Heart right ventricle (tissue), 16 donors: ENCODE results near the gene YWHAH. TPM values are rescaled to one million over a fixed set of nuclear protein-coding genes. Genes with fewer than 3 reads are reported as not detected.
A peak's percentile ranks its signal among the peaks of the same experiment; 100 is the strongest.
"Not testable (repeated sequence)": the region's sequence is repeated elsewhere in the genome, so short reads cannot be mapped to it uniquely, and the experiment has no call there.

Source experiments
- ATAC-seq, 8 donors: fragments of 200-7000 bp; cut with Tn5 transposase; one replicate each; pipeline ENCODE4 v1.9.1; 2020; ENCODE audit warnings: mild to moderate bottlenecking in 8 of 8, moderate library complexity in 8 of 8, moderate number of reproducible peaks in 1 of 8
- DNase-seq, 2 donors: peaks; one replicate each; pipeline ENCODE4 v3.0.0-alpha.2; 2020
- H3K27ac ChIP-seq, 10 donors: fragments of 200-600 bp; sonication (generic) in 2 of 10; one replicate each; pipeline versions ENCODE4 v1.5.0 to v1.8.0; 2020 to 2022; ENCODE audit warnings: mild to moderate bottlenecking in 3 of 10
- H3K27me3 ChIP-seq, 7 donors: fragments of 200-600 bp; one replicate each; pipeline ENCODE4 v1.8.0; 2021 to 2022; ENCODE audit warnings: mild to moderate bottlenecking in 2 of 7
- H3K36me3 ChIP-seq, 9 donors: fragments of 200-600 bp; sonication (generic) in 1 of 9; one replicate each; pipeline versions ENCODE4 v1.5.0 to v1.8.0; 2020 to 2022; ENCODE audit warnings: mild to moderate bottlenecking in 2 of 9
- H3K4me1 ChIP-seq, 9 donors: fragments of 200-600 bp; sonication (generic) in 1 of 9; one replicate each; pipeline versions ENCODE4 v1.5.0 to v1.8.0; 2020 to 2022; ENCODE audit warnings: mild to moderate bottlenecking in 4 of 9
- H3K4me3 ChIP-seq, 10 donors: fragments of 200-600 bp; sonication (generic) in 2 of 10; one replicate each; pipeline versions ENCODE4 v1.5.0 to v1.8.0; 2020 to 2022; ENCODE audit warnings: mild to moderate bottlenecking in 7 of 10, moderate library complexity in 2 of 10
- H3K9me3 ChIP-seq, 11 donors: fragments of 200-600 bp in 10 of 11; sonication (generic) in 2 of 11; one replicate each; pipeline versions ENCODE4 v1.5.0 to v1.8.0; 2013 to 2022; ENCODE audit warnings: mild to moderate bottlenecking in 2 of 11, control low read depth in 1 of 11, moderate library complexity in 1 of 11
- WGBS, 2 donors: extraction: QIAGEN DNeasy Blood & Tissue Kit; methylation state at CpG; one replicate each; pipeline ENCODE4 v1.1.7; 2013; ENCODE audit warnings: inconsistent platforms in 1 of 2; 5-methylcytosine and 5-hydroxymethylcytosine counted together
- intact Hi-C, 10 donors: fragments of 100-400 bp; cut with DNase I; formaldehyde crosslinking; loops; one replicate each; pipeline versions ENCODE4 v1.11.1 to v1.14.2; 2022
- polyA plus RNA-seq, 2 donors: library from polyadenylated mRNA; stranded (reverse); fragments of 200-250 nt; gene quantifications; one replicate each; pipeline ENCODE4 v1.2.3, GENCODE V29; 2013
- total RNA-seq, 10 donors: library from RNA; stranded (reverse); fragmentation: NEBNext Ultra II Directional in 3 of 10; extraction: Animal tissue kit (Norgen Biotek cat#: 25700) in 3 of 10; gene quantifications; one replicate each; pipeline versions ENCODE4 v1.2.1 to v1.2.4, GENCODE V29; 2021 to 2023
- TF ChIP-seq, protein P1 (sequence below), 9 donors: fragments of 200-600 bp; sonication (generic) in 2 of 9; IDR thresholded peaks; one replicate each; pipeline versions ENCODE4 v1.5.0 to v1.8.0; 2021 to 2022; ENCODE audit warnings: antibody characterized with exemption in 9 of 9, mild to moderate bottlenecking in 5 of 9, moderate library complexity in 1 of 9
- donor health status: Arrhythmogenic right ventricular cardiomyopathy.
- donor health status: ischemic (EF 13 %, LVEDD 7.1; RV severe dilation, severe dysfunction).
- donor health status: healthy with polysubstance abuse.
- donor health status: DM: no; HTN: yes; CAD: no.
- donor health status: DM: no; HTN: no; CAD: no.
- donor health status: ischemic (EF 25% LVEDD 6.9; RV normal size, moderate dysfunction).
- donor health status: ischemic (EF 25% LVEDD 5.7; RV mildly dilated, moderate dysfunction).
- donor health status: healthy.
- donor health status: DM: yes; HTN: yes; CAD: no.
- donor health status: Ischemic cardiomyopathy.
- donor health status: ischemic (EF 35%, LVEDD 5.7; RV mildly dilated, moderate dysfunction).
- donor health status: nonischemic (EF 11% LVEDD 7.7; RV severe dilation, severe dysfunction).
- donor health status: DM: yes; HTN: yes; CAD: no.
- donor health status: PGD.
- donor health status: ischemic (EF 29% LVEDD 5.4; RV normal size, mild dysfunction).
- donor health status: nonischemic (EF 23%, LVEDD 6.1; RV moderate dilation, normal function).

The YWHAH gene
- total and polyA plus RNA-seq, 12 donors, result 38.8 to 115 (median 75.8) TPM

DNA sequence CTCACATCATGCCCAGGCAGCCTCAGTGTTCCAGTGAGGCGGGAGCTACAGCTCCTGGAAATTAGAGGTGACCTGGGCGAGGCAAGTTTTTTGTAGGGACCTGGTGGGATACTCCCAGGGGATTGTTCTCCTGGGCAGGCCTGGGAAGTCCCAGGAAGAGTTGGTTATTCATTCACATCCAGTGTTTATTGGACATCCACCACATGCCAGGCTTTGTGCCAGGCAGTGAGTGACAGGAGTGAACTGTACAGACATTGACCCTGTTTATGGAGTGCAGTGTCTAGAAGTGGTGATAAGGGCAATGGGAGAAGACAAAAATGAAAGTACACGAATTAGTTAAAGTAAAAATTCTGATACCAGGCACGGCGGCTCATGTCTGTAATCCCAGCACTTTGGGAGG is 29.4 kb downstream of the YWHAH start:
- intact Hi-C loops, result loop anchor here in 9 of 10 donors (5.0 to 10.0 kb wide), 9 partner anchors 229 to 501 kb away; partner anchors contain the start of genes FBXO7 (in 6 of the 9) and RFPL2 (in 5 of the 9)
- Histone ChIP-seq H3K9me3 (no peaks in the 10 kb centered on the region), H3K27ac (no peak overlapping the region), H3K4me1 (peaks cover 3 to 21% (median 11%) of the 10 kb centered on the region in 9 donors), H3K27me3 (no peaks in the 10 kb centered on the region), H3K36me3 (no peaks in the 10 kb centered on the region), H3K4me3 (no peak overlapping the region)
- ATAC-seq, result peak in 2 of 8 donors; percentile 30 to 50
- DNase-seq, result peak in 1 of 2 donors; percentile 41
- TF ChIP-seq, protein P1, sequence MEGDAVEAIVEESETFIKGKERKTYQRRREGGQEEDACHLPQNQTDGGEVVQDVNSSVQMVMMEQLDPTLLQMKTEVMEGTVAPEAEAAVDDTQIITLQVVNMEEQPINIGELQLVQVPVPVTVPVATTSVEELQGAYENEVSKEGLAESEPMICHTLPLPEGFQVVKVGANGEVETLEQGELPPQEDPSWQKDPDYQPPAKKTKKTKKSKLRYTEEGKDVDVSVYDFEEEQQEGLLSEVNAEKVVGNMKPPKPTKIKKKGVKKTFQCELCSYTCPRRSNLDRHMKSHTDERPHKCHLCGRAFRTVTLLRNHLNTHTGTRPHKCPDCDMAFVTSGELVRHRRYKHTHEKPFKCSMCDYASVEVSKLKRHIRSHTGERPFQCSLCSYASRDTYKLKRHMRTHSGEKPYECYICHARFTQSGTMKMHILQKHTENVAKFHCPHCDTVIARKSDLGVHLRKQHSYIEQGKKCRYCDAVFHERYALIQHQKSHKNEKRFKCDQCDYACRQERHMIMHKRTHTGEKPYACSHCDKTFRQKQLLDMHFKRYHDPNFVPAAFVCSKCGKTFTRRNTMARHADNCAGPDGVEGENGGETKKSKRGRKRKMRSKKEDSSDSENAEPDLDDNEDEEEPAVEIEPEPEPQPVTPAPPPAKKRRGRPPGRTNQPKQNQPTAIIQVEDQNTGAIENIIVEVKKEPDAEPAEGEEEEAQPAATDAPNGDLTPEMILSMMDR (IDR thresholded peaks at IDR 0.05), result no peak
- WGBS, 2 donors, result 53 to 59% methylated on average over 5 of the region's 5 CpGs

DNA sequence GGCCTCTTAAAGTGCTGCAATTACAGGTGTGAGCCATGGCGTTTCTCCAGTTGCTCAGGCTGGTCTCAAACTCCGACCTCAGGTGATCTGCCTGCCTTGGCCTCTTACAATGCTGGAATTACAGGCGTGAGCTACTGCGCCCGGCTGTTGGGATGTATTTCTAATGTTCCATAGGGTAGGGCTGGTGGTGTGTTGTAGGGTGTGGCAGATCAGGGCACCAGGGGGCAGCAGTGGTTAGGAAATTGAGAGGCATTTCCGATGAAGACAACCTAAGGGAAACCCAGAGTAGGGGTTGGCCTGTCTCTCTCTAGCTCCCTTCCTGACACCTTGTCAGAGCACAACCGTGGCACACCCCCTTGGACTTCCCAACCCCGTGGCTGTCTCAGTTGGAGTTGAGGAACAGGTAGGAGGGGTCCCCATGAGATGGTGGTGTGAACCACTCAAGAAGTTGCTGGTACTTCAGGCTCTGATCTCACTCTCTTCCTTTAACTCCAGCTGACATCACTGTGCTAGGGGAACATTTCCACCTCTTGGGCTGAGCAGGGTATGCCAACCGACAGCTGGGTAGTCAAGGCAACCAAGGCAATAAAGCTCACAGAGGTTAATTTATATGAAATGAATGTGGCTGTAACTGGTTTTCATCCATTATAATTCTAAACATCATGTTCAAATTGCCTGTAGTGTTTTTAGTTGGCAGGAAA is 33.0 kb downstream of the YWHAH start:
- WGBS, 2 donors, result 8 to 10% methylated on average over 9 of the region's 9 CpGs
- no peaks in the 10 kb centered on the region for H3K27me3 ChIP-seq
- H3K36me3 ChIP-seq, result no peaks in the 10 kb centered on the region
- H3K9me3 ChIP-seq, result no peaks in the 10 kb centered on the region
- intact Hi-C loops, result loop anchor here (1.0 to 10.0 kb wide), 11 partner anchors 104 to 498 kb away; partner anchors contain the start of genes FBXO7 (in 5 of the 10) and RFPL2 (in 5 of the 10)
- TF ChIP-seq, protein P1 (IDR thresholded peaks at IDR 0.05), result peak; percentile 42 to 72 (median 69)
- peaks cover 0 to 6% (median 0%) of the 10 kb centered on the region in 9 donors for H3K4me1 ChIP-seq
- no peak overlapping the region for H3K4me3 ChIP-seq
- DNase-seq, result peak; percentile 74
- ATAC-seq, result peak; percentile 75 to 92 (median 86)
- H3K27ac ChIP-seq, result no peak overlapping the region

DNA sequence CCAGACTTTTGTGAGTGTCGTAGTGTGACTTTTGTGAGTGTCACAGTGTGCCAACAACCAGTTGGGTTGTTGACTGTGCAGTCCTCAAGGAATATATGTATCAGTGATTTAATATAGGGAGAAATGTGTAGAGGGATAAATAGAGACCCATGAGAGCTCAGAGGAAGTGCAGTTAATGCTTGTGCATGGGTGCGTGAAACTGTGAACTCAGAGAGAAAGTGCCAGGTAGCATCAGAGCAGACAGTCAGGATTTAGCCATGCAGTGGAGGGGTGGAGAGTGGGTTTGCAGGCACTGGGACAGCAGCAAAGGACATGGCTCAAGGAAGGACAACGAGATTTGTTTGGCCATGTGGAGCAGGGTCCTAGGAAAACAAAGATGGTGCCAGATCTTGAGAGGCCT is 33.6 kb downstream of the YWHAH start:
- H3K4me3 ChIP-seq, result no peak overlapping the region
- no peak overlapping the region for H3K27ac ChIP-seq
- DNase-seq (no peak), ATAC-seq (no peak)
- TF ChIP-seq, protein P1 (IDR thresholded peaks at IDR 0.05), result no peak
- H3K27me3 ChIP-seq, result no peaks in the 10 kb centered on the region
- H3K36me3 ChIP-seq, result no peaks in the 10 kb centered on the region
- no peaks in the 10 kb centered on the region for H3K9me3 ChIP-seq
- 81 to 86% methylated on average over 3 of the region's 3 CpGs for WGBS, 2 donors
- H3K4me1 ChIP-seq, result peaks cover 0 to 6% (median 0%) of the 10 kb centered on the region in 9 donors
- intact Hi-C loops, result loop anchor here (1.0 to 10.0 kb wide), 11 partner anchors 103 to 497 kb away; partner anchors contain the start of genes FBXO7 (in 5 of the 10) and RFPL2 (in 5 of the 10)

DNA sequence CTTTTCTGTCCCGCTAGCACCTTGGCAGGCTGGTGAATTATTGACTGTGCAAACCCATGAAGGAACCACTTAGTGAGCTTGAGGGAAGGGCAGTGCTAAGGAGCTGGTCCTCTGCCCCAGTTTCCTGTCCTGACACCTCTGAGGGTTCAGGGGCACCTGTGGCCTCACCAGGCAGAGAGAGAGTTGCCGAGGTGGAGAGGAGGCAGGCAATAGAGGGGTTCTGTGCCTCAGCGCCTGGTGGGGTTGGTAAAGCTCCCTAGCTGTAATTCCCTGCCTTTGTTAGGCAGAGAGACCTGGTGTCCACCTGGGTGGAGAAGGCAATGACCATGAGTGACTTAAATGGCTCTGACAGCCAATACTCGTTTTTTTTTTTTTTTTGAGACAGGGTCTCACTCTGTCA is 36.3 kb downstream of the YWHAH start:
- no peak overlapping the region for H3K27ac ChIP-seq
- TF ChIP-seq, protein P1 (IDR thresholded peaks at IDR 0.05), result no peak
- DNase-seq (no peak), ATAC-seq (no peak)
- 72 to 80% methylated on average over 4 of the region's 4 CpGs for WGBS, 2 donors
- H3K9me3 ChIP-seq, result no peaks in the 10 kb centered on the region
- intact Hi-C loops, result no loop called here
- H3K4me1 ChIP-seq, result no peaks in the 10 kb centered on the region
- H3K36me3 ChIP-seq, result no peaks in the 10 kb centered on the region
- H3K27me3 ChIP-seq, result no peaks in the 10 kb centered on the region
- no peak overlapping the region for H3K4me3 ChIP-seq

DNA sequence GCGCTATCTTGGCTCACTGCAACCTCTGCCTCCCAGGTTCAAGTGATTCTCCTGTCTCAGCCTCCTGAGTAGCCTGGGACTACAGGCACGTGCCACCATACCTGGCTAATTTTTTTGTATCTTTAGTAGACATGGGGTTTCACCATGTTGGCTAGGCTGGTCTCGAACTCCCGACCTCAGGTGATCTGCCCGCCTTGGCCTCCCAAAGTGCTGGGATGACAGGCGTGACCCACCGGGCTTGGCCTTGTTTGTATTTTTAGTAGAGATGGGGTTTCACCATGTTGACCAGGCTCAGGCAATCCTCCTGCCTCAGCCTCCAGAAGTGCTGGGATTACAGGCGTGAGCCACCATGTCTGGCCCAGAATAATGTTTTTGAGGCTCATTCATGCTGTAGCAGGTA is 37.6 kb downstream of the YWHAH start:
- intact Hi-C loops, result not testable (repeated sequence)

More for the DNA sequence above, 37.6 kb downstream of the YWHAH start:
- H3K9me3 ChIP-seq, H3K4me1 ChIP-seq, H3K4me3 ChIP-seq, ATAC-seq, H3K27me3 ChIP-seq, DNase-seq, H3K27ac ChIP-seq, H3K36me3 ChIP-seq: not testable (repeated sequence)
- 87 to 91% methylated on average over 8 of the region's 8 CpGs for WGBS, 2 donors
